ENCODE results near the gene METTL18.

METTL18 gene

DNA sequence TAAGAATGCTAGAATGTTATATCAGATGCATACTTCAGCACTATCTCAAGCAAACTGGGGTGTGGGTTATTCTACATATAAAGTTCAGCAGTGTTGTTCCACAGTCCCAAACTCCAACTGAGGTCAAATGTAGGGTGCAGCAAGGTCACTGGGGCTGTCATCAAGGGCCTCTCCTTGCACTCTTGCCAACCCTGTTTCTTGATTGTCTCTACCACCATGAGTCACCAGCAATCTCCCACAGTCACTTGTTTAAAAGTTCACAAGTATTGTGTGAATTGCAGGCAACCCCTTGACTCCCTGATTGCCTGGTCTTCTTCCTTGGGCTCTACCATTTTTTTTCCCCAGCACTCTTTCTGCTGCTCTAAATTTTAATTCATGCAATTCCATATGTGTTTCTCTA, 10.6 kb downstream of the METTL18 start:
- no peak for DNase-seq

DNA sequence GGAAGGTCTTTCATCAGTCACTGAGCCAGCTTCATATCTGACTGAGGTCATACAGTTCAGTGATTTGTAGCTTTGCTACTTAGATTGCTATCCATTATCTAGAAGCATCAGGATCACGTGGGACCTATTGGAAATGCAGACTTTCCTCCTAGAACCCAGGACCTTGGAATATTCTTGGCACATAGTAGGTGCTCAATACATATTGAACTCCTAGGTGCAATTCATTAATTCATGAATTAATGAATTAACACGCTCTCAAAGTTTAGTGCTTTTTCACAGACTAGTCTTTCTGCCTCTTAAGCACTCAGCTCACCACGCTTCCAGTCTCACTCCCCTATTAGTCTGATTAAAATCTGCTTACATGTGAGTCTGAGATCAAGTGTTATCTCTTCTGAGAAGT, 12.1 kb downstream of the METTL18 start:
- DNase-seq: no peak

DNA sequence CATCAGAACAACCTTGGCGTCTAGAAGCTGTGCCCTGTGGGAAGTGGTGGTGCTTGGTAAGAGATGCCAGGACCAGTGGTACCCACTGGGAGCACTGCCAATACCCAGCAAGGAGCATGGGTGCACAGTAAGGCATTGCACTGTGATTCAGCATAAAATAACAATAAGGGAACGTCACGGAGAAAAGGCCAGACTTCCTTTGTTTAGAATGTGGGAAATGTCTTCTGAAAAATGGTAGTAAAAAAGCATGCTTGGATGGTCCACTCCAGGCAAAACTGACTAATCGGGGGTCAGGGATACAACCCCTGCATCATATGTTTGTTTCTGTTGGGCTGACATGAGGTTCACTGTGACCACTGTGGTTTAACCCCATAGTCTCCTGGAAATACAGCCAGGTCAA, 14.7 kb downstream of the METTL18 start:
- DNase-seq: no peak

DNA sequence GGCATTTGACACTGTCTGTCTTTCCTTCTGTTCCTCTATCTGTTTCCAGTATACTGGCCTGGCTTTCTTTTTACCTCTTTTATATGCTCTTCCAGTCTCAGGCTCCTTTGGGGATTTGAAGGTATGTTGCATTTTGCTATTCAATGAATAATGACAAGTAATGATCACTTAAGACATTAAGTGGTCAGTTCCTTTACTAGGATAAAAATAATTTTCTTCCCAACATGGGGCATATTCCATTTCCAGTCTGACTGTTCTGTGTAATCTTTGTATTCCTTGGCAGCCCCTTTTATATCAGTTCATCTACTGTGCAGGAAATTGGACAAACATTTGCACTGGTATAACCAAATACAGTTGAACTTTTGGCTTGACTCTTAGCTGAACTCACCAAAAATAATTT, 15.6 kb downstream of the METTL18 start:
- no peak for DNase-seq

DNA sequence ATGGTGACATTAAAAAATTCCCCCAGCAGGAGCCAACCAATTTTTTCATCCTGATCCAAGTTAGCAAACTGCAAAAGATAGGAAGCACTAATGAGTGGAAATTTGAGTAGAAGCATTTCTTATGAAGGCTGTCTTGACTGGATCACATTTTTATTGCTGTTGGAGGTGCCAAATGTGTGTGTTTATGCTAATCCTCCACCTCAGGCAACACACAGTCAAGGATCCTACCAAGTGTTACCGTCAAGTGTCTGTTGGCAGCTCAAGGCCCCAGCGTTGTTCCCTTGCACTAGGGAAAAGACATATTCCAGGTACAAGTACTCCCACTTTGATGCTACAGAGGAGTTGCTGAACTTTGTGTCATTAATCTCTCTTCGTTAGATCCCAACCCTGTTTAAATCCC, 18.3 kb downstream of the METTL18 start:
- DNase-seq: no peak

DNA sequence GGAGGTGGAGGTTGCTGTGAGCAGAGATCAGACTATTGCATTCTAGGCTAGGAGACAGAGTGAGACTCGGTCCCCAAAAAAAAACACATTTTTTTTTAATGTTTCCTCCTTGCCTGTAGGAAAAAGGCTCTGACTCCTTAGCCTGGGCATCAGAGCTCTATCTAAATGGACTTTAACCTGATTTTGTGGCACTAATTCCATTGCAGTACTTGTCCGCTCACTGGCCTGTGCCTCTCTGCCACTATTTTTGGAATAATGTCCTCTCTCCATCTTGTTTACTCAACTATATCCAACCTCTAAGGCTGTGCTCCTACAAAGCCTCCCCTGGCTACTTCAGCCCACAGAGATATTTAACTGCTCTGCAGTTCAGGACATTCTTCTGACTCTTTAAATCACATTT, 26.5 kb downstream of the METTL18 start:
- DNase-seq: no peak

DNA sequence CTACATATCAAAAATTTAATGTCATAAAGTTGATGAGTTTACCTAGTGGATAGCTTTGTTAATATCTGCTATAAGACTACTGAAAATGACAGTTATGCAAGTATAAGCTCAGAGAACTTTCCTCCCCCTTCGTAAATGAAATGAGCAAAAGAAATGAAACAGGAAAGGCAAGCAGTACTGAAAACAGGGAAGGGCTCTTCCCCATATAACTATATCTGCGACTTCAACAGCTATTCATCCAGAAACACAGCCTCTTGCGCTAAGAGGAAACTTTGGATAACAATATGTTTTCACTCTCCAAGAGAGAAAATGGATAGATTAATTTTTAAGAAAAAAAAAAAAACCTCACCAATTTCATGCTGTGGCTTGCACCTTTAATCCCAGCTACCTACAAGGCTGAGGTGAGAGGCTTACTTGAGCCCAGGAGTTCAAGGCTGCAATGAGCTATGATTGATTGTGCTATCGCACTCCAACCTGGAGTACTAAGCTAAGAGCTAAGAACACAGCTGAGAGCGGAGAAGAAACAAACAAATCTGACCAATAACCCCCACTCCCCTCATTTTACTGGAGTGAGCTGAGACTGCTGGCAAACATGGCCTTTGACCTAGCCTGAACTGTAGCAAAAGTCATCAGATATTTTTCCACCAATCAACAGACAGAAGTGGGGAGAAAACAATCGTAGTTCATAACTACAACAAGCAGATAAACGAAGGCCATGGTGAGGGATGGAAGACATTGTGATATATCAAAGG, 29.0 kb downstream of the METTL18 start:
- no peak for DNase-seq

DNA sequence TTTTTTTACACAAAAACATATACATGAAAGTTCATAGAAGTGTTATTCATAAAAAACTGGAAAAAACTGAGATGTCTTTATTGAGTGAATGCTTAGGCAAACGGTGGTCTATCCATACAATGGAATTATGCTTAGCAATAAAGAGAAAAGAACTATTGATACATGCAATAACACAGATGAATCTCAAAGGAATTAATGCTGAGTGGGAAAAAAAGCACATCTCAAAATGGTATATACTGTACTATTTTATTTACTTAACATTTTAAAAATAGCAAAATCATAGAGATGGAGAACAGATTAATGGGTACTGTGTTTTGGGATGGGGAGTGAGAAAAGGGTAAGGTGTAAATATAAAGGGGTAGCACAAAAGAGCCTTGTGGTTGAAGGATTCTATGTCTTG, 29.8 kb downstream of the METTL18 start:
- no peak for DNase-seq

DNA sequence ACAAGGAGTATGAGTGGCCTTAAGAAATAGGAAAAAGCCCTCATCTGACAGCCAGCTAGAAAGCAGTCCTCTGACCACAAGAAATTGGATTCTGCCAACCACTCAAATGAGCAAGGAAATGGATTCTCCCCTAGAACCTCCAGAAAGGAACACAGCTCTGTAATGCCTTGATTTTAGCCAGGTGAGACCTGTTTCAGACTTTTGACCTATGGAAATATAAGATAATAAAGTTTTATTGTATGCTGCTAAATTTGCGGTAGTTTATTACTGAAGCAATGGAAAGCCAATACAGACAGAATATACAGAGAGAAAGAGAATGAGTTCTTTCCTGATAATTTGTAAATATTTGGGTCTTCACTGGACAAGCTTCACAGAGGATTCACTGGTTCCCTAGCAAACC, 32.0 kb downstream of the METTL18 start:
- DNase-seq: no peak

DNA sequence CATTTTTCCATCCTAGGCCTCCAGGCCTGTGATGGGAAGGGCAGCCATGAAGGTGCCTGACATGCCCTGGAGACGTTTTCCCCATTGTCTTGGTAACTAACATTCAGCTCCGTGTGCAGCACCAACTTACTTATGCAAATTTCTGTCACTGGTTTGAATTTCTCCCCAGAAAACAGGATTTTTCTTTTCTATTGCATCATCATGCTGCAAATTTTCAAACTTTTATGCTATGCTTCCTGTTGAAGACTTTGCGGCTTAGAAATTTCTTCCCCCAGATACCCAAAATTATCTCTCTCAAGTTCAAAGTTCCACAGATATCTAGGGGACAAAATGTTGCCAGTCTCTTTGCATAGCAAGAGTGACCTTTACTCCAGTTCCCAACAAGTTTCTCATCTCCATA, 35.7 kb downstream of the METTL18 start:
- no peak for DNase-seq

DNA sequence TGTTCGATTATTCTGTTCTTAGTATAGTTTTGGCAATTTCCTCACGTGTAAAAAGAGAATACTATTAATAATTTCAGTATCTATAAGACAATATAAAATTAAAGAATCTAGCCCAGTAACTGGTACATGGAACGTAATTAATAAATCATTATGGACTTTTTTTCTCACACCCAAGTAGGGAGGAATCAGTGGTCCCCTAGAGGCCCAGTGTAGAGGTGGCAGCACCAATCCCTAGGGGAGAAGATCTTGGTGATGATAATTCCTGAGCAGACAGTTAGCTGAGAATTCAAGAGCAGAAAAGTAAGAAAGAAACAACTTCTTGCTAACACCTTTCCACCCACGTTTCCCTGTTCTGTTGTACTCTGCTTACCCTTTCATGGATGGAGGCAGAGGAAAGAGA, 41.2 kb downstream of the METTL18 start:
- DNase-seq: no peak

DNA sequence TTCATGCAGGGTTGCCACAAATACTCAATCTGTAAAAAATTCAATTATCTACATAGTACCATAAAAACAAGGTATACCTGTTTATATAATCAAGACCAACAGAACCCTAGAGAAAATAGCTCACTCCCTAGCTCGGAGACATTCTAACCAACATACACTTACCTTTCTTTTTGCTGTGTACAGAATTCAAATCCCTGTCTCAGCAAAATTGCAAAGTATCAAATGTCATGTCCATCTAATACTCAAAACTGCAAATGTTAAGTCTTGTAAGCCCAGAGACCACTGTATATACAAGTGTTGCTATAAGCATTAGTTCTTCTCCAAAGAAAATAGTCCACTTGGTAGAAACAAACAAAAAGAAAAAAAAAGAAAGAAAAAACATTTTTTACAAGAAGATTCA, 44.7 kb downstream of the METTL18 start:
- DNase-seq: no peak

DNA sequence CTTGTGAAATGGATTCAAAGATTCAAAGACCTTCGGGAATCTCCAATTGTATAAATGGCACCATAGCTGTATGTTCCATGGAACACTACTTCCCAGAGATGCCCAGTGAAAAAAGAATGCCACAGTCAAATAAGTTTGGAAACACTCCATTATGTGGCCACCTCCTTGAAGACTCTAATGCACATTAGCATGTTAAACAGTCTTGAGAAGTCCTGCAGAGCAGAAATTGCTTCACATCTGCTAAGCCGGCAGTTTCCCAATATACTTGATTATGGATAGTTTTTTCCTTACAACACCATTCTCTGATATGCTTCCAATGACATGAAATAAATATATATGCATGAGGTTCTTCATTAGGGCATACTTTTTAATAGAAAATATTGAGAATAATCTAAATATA, 48.2 kb downstream of the METTL18 start:
- DNase-seq: no peak

DNA sequence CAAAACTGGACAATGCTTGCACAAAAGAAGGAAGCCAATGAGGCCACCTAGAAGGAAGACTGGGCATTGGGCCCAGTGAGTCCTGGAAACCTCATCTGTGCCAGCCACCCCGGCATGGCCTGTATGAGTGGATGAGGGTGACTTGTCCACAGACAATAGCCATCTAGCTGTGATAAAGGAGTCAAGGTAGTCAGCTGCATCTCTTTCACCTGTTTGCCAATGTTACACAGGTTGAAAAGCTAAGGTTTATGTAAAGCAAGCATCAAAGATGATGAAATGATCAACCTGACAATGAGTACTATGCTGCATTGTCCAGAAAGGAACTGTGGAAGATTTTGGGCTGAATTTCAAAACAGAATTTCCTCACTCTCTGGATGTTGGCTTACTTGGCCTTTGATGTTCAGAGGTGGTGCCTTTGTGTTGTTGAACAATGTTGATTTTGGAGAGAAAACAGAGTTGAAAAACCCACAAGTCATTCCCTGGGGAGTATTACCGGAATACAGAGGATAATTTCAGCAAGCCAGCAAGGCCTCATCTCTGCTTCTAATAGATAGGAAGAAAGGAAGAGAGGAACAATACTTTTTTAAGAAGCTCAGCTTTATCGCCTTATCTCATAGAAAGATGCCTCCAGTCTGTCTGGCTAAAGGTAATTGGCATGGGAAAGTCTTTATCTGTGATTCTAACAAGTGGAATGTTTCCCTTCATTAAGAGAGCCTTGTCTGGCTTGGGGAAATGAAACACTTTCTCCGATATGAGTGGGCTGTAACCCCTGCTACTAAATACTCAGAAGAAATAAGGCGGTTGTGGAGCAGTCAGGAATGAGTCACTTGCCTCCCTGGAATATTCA, 49.5 kb downstream of the METTL18 start:
- DNase-seq: no peak
